Neural cell (in vitro differentiated cells): Measurements from ENCODE around the gene KNTC1.

Source experiments
- CTCF ChIP-seq: fragments of 450-650 bp; IDR thresholded peaks from 2 replicates; pipeline ENCODE4 v1.5.1; 2014; ENCODE audit warnings: antibody characterized with exemption, mild to moderate bottlenecking, moderate library complexity; ENCODE audit not compliant: poor library complexity, severe bottlenecking
- EP300 ChIP-seq: fragments of 450-650 bp; conservative IDR thresholded peaks from 2 replicates; pipeline ENCODE4 v1.6.1; 2014; ENCODE audit warnings: antibody characterized with exemption, mild to moderate bottlenecking, moderate library complexity; ENCODE audit not compliant: poor library complexity, severe bottlenecking
- EZH2 ChIP-seq: fragments of 200-600, 300-800 bp; shearing (Covaris generic), sonication (generic); IDR thresholded peaks from 2 replicates; pipeline ENCODE4 v1.6.1; 2014; ENCODE audit warnings: antibody characterized with exemption, low read length, borderline replicate concordance, mild to moderate bottlenecking; ENCODE audit not compliant: insufficient read depth, poor library complexity, severe bottlenecking
- MXI1 ChIP-seq: fragments of 450-650 bp; conservative IDR thresholded peaks from 2 replicates; pipeline ENCODE4 v1.6.1; 2014; ENCODE audit warnings: antibody characterized with exemption, mild to moderate bottlenecking; ENCODE audit not compliant: poor library complexity, severe bottlenecking
- POLR2AphosphoS5 ChIP-seq: IDR thresholded peaks from 2 replicates; pipeline ENCODE4 v1.6.1; 2012
- RAD21 ChIP-seq: fragments of 450-650 bp; conservative IDR thresholded peaks from 2 replicates; pipeline ENCODE4 v1.6.1; 2014; ENCODE audit warnings: antibody characterized with exemption, mild to moderate bottlenecking, moderate library complexity
- REST ChIP-seq: IDR thresholded peaks from 2 replicates; pipeline ENCODE4 v1.6.1; 2012; ENCODE audit warnings: borderline replicate concordance
- TAF1 ChIP-seq: IDR thresholded peaks from 2 replicates; pipeline ENCODE4 v1.6.1; 2012; ENCODE audit warnings: low read depth

GRCh38 chr12:122571821-122572220 is 44.8 kb downstream of the KNTC1 start:
- TF ChIP-seq EP300 (no peak), CTCF (no peak), TAF1 (no peak), REST (no peak), EZH2 (no peak), POLR2AphosphoS5 (no peak), RAD21 (no peak), MXI1 (no peak)
